Measurements from ENCODE around the gene TSPAN11.

DNA sequence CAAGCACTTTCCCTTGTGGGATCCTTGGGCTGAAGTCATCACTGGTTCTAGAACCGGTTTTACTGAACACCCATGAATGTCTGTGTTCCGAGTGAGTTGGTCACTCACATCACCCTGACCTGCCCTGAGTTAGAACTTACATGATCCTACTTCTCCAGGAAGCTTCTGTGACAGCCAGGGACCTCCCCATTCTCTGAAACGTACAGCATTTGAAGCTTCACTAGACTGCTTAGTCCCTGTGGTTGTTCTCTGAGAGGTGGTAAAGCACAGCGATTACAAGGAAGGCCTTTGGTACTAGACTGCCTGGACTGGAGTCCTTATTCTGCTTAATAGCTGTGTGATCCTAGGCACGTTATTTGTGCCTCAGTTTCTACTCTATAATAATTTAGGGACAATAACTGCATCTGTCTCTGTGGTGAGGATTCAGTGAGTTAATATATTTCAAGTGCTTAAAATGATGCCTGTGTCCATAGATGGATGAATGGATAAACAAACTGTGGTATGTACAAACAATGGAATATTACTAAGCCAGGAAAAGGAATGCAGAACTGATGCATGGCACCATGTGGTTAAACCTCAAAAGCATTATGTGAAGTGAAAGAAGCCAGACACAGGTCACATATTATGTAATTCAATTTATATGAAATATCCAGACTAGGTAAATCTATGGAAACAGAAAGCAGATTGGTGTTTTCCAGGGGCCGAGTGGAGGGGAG, 92.4 kb downstream of the TSPAN11 start:
- TF ChIP-seq, protein P1, sequence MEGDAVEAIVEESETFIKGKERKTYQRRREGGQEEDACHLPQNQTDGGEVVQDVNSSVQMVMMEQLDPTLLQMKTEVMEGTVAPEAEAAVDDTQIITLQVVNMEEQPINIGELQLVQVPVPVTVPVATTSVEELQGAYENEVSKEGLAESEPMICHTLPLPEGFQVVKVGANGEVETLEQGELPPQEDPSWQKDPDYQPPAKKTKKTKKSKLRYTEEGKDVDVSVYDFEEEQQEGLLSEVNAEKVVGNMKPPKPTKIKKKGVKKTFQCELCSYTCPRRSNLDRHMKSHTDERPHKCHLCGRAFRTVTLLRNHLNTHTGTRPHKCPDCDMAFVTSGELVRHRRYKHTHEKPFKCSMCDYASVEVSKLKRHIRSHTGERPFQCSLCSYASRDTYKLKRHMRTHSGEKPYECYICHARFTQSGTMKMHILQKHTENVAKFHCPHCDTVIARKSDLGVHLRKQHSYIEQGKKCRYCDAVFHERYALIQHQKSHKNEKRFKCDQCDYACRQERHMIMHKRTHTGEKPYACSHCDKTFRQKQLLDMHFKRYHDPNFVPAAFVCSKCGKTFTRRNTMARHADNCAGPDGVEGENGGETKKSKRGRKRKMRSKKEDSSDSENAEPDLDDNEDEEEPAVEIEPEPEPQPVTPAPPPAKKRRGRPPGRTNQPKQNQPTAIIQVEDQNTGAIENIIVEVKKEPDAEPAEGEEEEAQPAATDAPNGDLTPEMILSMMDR (conservative IDR thresholded peaks at IDR 0.05; ENCODE audit: low read depth in 2 of 2), result no peak
- TF ChIP-seq POLR2AphosphoS5 (IDR thresholded peaks at IDR 0.05; ENCODE audit: low read depth), result no peak

All from GM23338 (cell line).